Suprapubic skin (tissue), 4 donors: ENCODE measurements around the gene RELN. TPM values are rescaled to one million over a fixed set of nuclear protein-coding genes. Genes with fewer than 3 reads are reported as not detected.

Experiments used
- DNase-seq, 2 donors: peaks; one replicate each; pipeline ENCODE4 v3.0.0-alpha.2; 2019; ENCODE audit warnings: low spot score in 2 of 2
- H3K27ac ChIP-seq: fragments of 200-600 bp; sonication (generic); one replicate; pipeline ENCODE4 v1.5.1; 2019
- H3K27me3 ChIP-seq: fragments of 200-600 bp; sonication (generic); one replicate; pipeline ENCODE4 v1.5.1; 2019
- H3K36me3 ChIP-seq: fragments of 200-600 bp; sonication (generic); one replicate; pipeline ENCODE4 v1.5.1; 2019
- H3K4me1 ChIP-seq: fragments of 200-600 bp; sonication (generic); one replicate; pipeline ENCODE4 v1.5.1; 2019
- H3K4me3 ChIP-seq: fragments of 200-600 bp; sonication (generic); one replicate; pipeline ENCODE4 v1.5.1; 2019; ENCODE audit warnings: mild to moderate bottlenecking
- H3K9me3 ChIP-seq: fragments of 200-600 bp; sonication (generic); one replicate; pipeline ENCODE4 v1.5.1; 2019
- CTCF ChIP-seq, 2 donors: fragments of 200-600 bp in 1 of 2; fragments of 450-650 bp in 1 of 2; sonication (generic) in 1 of 2; IDR thresholded peaks; one replicate each; pipeline ENCODE4 v1.5.1; 2016 to 2019; ENCODE audit warnings: antibody characterized with exemption in 2 of 2, mild to moderate bottlenecking in 1 of 2, moderate library complexity in 1 of 2
- EP300 ChIP-seq: sonication (generic); formaldehyde crosslinking; IDR thresholded peaks from one replicate; pipeline ENCODE4 v1.6.1; 2017; ENCODE audit warnings: antibody characterized with exemption
- POLR2A ChIP-seq, 2 donors: fragments of 450-650 bp; IDR thresholded peaks; one replicate each; pipeline ENCODE4 v1.6.1; 2017; ENCODE audit warnings: antibody characterized with exemption in 2 of 2, mild to moderate bottlenecking in 2 of 2, moderate library complexity in 2 of 2
- POLR2AphosphoS5 ChIP-seq, 3 donors: sonication (generic); formaldehyde crosslinking; IDR thresholded peaks; one replicate each; pipeline ENCODE4 v1.6.1; 2017; ENCODE audit warnings: antibody characterized with exemption in 3 of 3
- WGBS: methylation state at CpG from one replicate; pipeline ENCODE4 v1.1.5; 2018; 5-methylcytosine and 5-hydroxymethylcytosine counted together
- total RNA-seq, 4 donors: library from RNA; depleted of rRNA; stranded (reverse); fragments of >200 nt; gene quantifications; one replicate each; pipeline ENCODE4 v1.1.0, GENCODE V29; 2016

The RELN gene
- total RNA-seq, 4 donors from 2014 or later, result 0.72 to 1.8 (median 1.3) TPM

- Histone ChIP-seq H3K36me3 (no peaks in the 10 kb centered on the region), H3K4me3 (no peak overlapping the region), H3K4me1 (peaks cover 24% of the 10 kb centered on the region), H3K9me3 (no peaks in the 10 kb centered on the region), H3K27me3 (peaks cover 29% of the 10 kb centered on the region), H3K27ac (no peak overlapping the region)
- no peak for DNase-seq
- 15% methylated on average over 17 of the region's 17 CpGs for WGBS
- TF ChIP-seq POLR2A (IDR thresholded peaks at IDR 0.05) (no peak), POLR2AphosphoS5 (IDR thresholded peaks at IDR 0.05) (no peak), CTCF (IDR thresholded peaks at IDR 0.05) (peak in 1 of 2 donors; percentile 67), EP300 (no peak)
Measured at GRCh38 chr7:103447073-103447960, 542.1 kb downstream of the RELN start.

GRCh38 chr7:103446049-103446520 is 543.4 kb downstream of the RELN start, which contains the start of gene SLC26A5:
Gene SLC26A5 (minus strand): TSS chr7:103446207. CDS start chr7:103421514, 24,693 bp downstream.
- H3K4me1 ChIP-seq, result peaks cover 24% of the 10 kb centered on the region
- DNase-seq, result no peak
- 6% methylated on average over 16 of the region's 54 CpGs for WGBS
- H3K9me3 ChIP-seq, result no peaks in the 10 kb centered on the region
- peak within 1 kb of the TSS; percentile 24 for H3K27ac ChIP-seq
- H3K4me3 ChIP-seq, result peak within 1 kb of the TSS; percentile 53
- peaks cover 33% of the 10 kb centered on the region for H3K27me3 ChIP-seq
- no peaks in the 10 kb centered on the region for H3K36me3 ChIP-seq
- TF ChIP-seq CTCF (IDR thresholded peaks at IDR 0.05), result no peak
- no peak for TF ChIP-seq POLR2A (IDR thresholded peaks at IDR 0.05)
- no peak for TF ChIP-seq EP300
- no peak for TF ChIP-seq POLR2AphosphoS5 (IDR thresholded peaks at IDR 0.05)

GRCh38 chr7:103445228-103446048 is 544.0 kb downstream of the RELN start:
- Histone ChIP-seq H3K4me3 (peak overlapping the region; percentile 53), H3K4me1 (peaks cover 24% of the 10 kb centered on the region), H3K36me3 (no peaks in the 10 kb centered on the region), H3K27ac (peak overlapping the region; percentile 24), H3K9me3 (no peaks in the 10 kb centered on the region), H3K27me3 (peaks cover 33% of the 10 kb centered on the region)
- TF ChIP-seq POLR2A (IDR thresholded peaks at IDR 0.05) (no peak), POLR2AphosphoS5 (IDR thresholded peaks at IDR 0.05) (no peak)
- no peak for DNase-seq
- WGBS, result 6% methylated on average over 45 of the region's 48 CpGs

GRCh38 chr7:103439661-103440060 is 549.8 kb downstream of the RELN start:
- Histone ChIP-seq H3K4me3 (no peak overlapping the region), H3K4me1 (no peaks in the 10 kb centered on the region), H3K36me3 (no peaks in the 10 kb centered on the region), H3K27me3 (peaks cover 7% of the 10 kb centered on the region), H3K27ac (no peak overlapping the region), H3K9me3 (no peaks in the 10 kb centered on the region)
- TF ChIP-seq POLR2A (IDR thresholded peaks at IDR 0.05), result no peak
- no peak for TF ChIP-seq EP300
- no peak for TF ChIP-seq CTCF (IDR thresholded peaks at IDR 0.05)
- TF ChIP-seq POLR2AphosphoS5 (IDR thresholded peaks at IDR 0.05), result no peak
- WGBS, result 94% methylated on average over 8 of the region's 8 CpGs
- DNase-seq, result no peak

GRCh38 chr7:103437623-103438022 is 551.8 kb downstream of the RELN start:
- Histone ChIP-seq H3K9me3 (no peaks in the 10 kb centered on the region), H3K4me1 (no peaks in the 10 kb centered on the region), H3K36me3 (no peaks in the 10 kb centered on the region), H3K27ac (no peak overlapping the region), H3K27me3 (peaks cover 4% of the 10 kb centered on the region), H3K4me3 (no peak overlapping the region)
- TF ChIP-seq POLR2A (IDR thresholded peaks at IDR 0.05) (no peak), CTCF (IDR thresholded peaks at IDR 0.05) (no peak), EP300 (no peak), POLR2AphosphoS5 (IDR thresholded peaks at IDR 0.05) (no peak)
- DNase-seq, result no peak
- 34% methylated on average over 1 of the region's 1 CpG for whole genome bisulfite sequencing
